ENCODE results near the gene CRIP3.

GRCh38 chr6:43284991-43285781 lies 23.4 kb downstream of the CRIP3 start:
- TF ChIP-seq POLR2A (IDR thresholded peaks at IDR 0.05; ENCODE audit: low read depth, low read length) (no peak), CTCF (IDR thresholded peaks at IDR 0.05; ENCODE audit: extremely low read depth in 1 of 2, insufficient read depth in 1 of 2, low read depth in 1 of 2, low read length in 2 of 2) (no peak), POLR2AphosphoS5 (IDR thresholded peaks at IDR 0.05; ENCODE audit: insufficient read depth, low read depth, low read length) (no peak), MAX (IDR thresholded peaks at IDR 0.05; ENCODE audit: insufficient read depth, insufficient read length) (no peak)
